HG02759 (cell line): ENCODE measurements around the gene MSS51.

ENCODE experiments used
- ATAC-seq: cut with Tn5 transposase; IDR thresholded peaks from one replicate; pipeline ENCODE4 v1.9.1; 2021; ENCODE audit warnings: mild to moderate bottlenecking, moderate library complexity; ENCODE audit not compliant: unreplicated experiment

MSS51 gene

GRCh38 chr10:73433538-73433867, at the start of gene MSS51:
TSS of gene MSS51 (minus strand) at chr10:73433561. CDS start at chr10:73428284, 5,277 bp downstream.
- no peak for ATAC-seq

DNA sequence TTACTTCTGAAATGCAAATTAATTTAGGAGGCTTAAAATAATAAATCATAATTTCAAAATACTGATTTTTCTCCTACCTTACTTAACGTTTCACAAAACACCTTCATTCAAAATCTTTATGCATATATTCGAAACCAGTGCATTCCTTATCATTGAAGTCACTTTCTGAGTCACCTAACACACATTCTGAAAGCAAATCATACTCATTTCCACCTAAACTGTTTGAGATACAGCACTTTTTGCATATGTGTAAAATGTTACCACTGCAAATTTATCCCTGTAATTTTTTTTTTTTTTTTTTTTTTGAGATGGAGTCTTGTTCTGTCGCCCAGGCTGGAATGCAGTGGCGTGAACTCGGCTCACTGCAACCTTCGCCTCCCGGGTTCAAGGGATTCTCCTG, 46.8 kb upstream of the MSS51 start:
- no peak for ATAC-seq

GRCh38 chr10:73478636-73479035, 45.3 kb upstream of the MSS51 start:
- no peak for ATAC-seq

- no peak for ATAC-seq
Measured at GRCh38 chr10:73471226-73471625, 37.9 kb upstream of the MSS51 start.

- ATAC-seq: no peak
Measured at GRCh38 chr10:73469579-73469978, 36.2 kb upstream of the MSS51 start.

DNA sequence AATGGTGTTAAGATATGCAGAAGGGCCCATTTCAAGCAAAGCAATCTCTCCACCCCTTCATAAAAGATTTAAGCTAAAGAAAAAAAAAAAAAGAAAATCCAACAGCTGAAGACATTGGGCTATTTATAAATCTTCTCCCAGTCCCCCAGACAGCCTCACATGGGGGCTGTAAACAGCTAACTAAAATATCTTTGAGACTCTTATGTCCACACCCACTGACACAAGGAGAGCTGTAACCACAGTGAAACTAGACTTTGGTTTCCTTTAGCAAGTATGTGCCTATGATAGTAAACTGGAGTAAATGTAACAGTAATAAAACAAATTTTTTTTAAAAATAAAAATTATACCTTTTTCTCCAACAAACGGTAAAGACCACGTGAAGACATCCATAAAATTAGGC, 33.8 kb upstream of the MSS51 start:
- no peak for ATAC-seq

DNA sequence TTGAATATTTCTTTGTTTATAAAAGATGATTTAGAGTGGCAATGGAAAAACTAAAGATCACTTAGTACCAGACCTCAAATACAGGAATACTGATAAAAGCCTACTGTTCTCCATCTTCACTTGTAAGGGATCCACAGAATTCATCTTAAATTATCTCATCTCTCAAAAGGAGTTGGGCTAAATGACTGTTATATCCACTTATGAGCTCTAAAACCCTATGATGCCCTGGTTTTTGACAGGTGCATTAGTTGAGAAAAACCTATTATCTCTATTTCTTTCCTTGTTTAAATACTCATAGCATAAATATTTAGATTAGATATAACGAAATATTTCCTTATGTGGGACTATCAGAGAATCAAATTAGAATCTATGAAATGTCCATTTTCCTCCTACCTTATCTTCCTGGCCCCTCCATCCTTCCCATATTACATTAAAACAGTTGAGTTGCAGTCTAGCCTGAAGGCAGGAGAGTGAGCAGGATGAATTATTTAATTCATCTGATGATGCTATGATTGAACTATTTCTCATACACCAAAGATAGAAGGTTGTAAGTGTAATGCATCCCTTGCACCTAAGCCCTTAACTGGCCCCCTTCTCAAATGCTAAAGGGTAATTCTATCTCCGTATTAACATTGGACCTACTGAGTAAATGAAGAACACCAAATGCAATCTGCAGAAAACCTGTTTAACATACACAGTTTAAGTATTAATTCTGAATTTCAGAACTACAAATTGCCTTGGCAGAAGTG, 32.8 kb upstream of the MSS51 start:
- no peak for ATAC-seq

DNA sequence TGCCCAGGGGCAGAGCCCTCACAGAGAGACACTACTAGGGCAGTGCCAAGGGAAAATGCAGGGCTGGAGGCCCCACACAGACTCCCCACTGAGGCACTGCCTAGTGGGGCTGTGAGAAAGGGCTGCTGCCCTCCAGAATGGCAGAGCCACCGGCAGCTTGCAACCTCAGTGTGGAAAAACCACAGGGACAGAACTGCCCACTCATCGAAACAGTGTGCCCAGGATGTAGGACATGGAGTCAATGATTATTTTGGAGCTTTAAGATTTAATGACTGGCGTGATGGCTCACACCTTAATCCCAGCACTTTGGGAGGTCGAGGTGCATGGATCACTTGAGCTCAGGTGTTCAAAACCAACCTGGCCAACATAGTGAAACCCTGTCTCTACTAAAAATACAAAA, 27.5 kb upstream of the MSS51 start:
- no peak for ATAC-seq

- ATAC-seq: no peak
Measured at GRCh38 chr10:73459683-73460314, 26.4 kb upstream of the MSS51 start.

DNA sequence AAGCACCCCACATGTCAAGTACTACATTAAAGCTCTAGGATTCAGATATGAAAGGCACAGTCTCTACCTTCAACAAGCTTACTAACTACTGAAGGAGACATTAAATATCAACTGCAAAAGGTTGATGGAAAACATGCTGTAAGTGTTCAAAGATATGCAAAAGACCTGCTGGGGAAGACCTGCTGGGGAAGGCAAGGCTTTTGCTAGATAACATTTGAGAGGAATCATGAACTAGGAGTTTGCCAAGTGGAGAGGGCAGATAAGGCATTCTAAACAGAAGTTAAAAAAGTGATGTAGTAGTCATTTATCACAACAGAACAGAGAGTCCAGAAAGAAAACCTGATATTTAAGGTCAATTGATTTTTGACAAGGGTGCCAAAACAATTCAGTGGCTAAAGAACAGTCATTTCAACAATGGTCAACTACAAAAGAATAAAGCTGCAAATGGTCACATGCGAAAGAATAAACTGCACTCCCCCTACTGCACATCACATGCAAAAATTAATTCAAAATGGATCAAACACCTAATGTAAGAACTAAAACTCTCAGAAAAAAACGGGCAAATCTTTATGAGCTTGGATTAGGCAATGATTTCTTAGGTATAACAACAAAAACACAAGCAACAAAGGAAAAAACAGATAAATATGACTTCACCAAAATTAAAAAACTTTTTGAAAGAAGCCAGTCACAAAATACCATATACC, 23.0 kb upstream of the MSS51 start:
- ATAC-seq: no peak

- no peak for ATAC-seq
Measured at GRCh38 chr10:73449113-73449512, 15.8 kb upstream of the MSS51 start.

DNA sequence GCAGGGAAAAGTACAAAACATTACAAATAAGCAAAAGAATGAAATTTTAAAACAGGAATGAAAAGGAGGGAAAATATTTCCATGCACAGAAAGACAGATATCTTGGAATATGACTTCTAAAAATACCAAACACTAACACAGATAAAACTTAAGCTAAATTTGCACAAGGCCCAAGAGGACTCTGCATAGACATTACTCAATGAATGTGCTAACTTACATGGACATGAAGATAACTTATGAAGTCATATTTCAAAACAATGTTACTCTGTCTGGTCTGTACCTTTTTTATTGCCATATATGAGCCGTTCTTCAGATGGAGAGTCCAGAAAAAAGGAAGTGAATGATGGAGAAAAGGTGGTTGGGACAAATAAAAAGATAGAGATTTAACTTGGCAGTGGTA, 15.0 kb upstream of the MSS51 start:
- no peak for ATAC-seq

GRCh38 chr10:73446926-73447325, 13.6 kb upstream of the MSS51 start:
- ATAC-seq: no peak

DNA sequence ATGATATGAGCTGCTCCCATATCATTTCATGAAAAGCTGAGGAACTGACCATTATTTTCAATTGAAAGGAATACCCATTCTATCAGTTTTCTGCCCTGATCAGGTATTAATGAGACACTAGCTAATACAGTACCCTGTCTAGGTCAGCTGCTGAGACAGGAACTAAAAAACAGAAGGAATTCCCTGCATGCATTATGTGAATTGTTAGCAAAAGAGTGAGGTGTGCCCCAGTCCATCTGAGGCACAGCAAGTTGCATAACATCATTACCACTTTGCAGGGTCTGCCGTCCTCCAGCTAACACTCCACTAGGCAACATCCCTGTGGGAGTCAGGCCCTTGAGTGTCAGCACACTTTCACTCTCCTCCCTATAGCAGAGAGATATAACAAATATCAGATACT, 11.1 kb upstream of the MSS51 start:
- ATAC-seq: no peak

DNA sequence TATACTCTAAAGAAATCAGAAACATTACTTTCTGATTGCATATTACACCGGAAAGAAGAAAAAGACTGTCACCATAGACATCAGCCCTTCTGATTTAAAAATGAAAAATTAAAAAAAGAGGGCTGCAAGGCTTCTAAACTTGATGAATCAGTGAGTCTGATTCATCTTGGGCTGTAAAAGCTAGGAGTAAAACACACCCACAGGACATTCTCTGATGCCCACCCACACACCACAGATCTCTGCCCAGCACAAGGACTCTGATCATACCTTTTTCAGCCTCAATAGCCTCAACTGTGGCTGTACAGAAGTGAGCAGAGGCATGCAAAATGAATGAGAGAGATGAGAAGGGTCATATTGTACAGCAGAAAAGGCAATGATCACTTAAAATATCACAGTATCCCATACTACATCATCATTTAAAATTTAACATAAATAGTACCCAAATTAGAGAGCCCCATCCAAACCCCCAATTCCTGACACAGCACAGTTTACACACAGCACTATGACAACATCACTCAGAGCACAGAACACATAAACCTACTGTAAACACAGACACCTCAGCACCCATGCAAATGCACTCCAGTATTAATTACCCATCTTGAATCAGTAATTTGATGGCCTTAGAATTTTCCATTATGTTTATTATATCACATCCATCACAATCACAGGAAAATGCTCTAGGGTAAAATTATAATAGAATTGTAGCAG, 6.4 kb upstream of the MSS51 start:
- ATAC-seq: no peak

- ATAC-seq: no peak
Measured at GRCh38 chr10:73439055-73439454, 5.7 kb upstream of the MSS51 start.

DNA sequence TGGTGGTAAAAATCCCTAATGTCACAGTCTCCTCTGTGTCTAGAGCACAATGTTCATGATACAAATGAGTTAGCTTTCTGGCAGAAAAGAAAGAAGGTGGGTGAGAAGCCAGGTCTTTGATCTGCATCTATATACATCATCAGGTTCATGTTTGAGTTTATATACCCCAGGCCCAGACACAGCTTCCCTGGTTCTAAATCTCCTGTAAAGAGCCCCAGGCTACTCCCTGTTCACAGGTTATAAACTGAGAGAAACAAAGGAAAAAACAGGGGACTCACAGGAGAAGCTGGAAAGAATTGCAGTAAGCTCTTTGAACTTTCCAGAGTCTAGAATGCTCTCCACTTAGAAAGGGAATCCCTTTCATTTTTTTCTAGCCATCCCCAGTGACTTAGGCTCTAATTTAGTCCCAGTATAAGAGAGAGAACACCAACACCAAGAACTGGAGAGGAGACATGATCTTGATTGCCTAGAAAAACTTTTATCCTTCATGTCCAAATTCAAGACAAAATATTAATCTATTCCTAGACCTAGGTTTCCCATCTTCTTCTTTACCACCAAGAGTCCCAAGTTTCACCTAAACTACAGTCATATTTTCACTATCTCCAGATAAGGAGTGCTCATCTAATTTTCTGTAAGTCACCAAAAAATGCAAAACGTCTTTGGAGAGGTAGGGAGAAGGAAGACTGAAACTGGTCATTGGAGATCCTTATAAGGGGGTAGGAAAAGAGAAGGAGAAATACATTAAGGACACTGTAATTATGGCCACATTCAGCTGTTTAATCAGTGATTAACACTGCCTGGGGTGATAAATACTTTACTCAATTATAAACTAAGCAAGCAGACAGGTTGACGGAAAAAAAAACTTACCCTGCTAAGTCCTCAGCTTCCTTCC, 469 bp downstream of the MSS51 start:
- ATAC-seq: no peak

GRCh38 chr10:73426318-73426717, 7.0 kb downstream of the MSS51 start:
- ATAC-seq: no peak

DNA sequence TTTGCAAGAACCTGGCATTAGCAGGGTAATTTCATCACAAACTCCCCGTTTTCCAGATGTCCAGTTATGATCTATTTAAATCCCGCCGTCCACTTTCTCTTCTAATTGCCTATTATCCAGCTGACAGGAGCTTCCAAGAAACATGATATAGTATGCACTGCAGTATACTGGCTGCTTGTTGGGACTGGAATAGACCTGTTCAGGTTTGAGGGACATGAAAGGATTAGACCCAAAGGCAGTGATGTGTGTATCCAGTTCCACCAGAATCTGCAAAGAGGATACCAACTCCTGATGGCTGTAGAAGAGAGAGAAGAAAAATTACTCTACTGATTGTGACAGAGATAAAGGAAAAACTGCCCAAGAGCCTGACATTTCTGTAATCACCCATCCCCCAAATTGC, 8.9 kb downstream of the MSS51 start:
- ATAC-seq: no peak

- ATAC-seq: no peak
Measured at GRCh38 chr10:73423309-73423708, 10.1 kb downstream of the MSS51 start.

GRCh38 chr10:73416571-73416970, 16.8 kb downstream of the MSS51 start:
- no peak for ATAC-seq
